Sigmoid colon (tissue), 7 donors: ENCODE results near the gene ACO2. TPM values are rescaled to one million over a fixed set of nuclear protein-coding genes. Genes with fewer than 3 reads are reported as not detected.
A peak's percentile ranks its signal among the peaks of the same experiment; 100 is the strongest.

Experiments used
- DNase-seq: peaks from one replicate; pipeline ENCODE4 v3.0.0-alpha.2; 2019
- H3K27ac ChIP-seq, 4 donors: fragments of 200-600 bp; sonication (generic); one replicate each; pipeline ENCODE4 v1.5.1; 2016 to 2019; ENCODE audit warnings: mild to moderate bottlenecking in 1 of 4
- H3K27me3 ChIP-seq, 3 donors: fragments of 200-600 bp; sonication (generic); one replicate each; pipeline ENCODE4 v1.5.1; 2019; ENCODE audit warnings: mild to moderate bottlenecking in 1 of 3
- H3K36me3 ChIP-seq, 4 donors: fragments of 200-600 bp; sonication (generic); one replicate each; pipeline ENCODE4 v1.5.1; 2016 to 2019
- H3K4me1 ChIP-seq, 4 donors: fragments of 200-600 bp; sonication (generic); one replicate each; pipeline ENCODE4 v1.5.1; 2017 to 2019
- H3K4me3 ChIP-seq, 4 donors: fragments of 200-600 bp; sonication (generic); one replicate each; pipeline ENCODE4 v1.5.1; 2017 to 2019; ENCODE audit warnings: mild to moderate bottlenecking in 2 of 4, moderate library complexity in 1 of 4
- H3K9me3 ChIP-seq, 4 donors: fragments of 200-600 bp in 3 of 4; sonication (generic) in 3 of 4; one replicate each; pipeline versions ENCODE4 v1.5.1 to v1.6.1; 2013 to 2019
- CTCF ChIP-seq, 4 experiments: fragments of 450-650 bp in 3 of 4; fragments of 200-600 bp in 1 of 4; IDR thresholded peaks; one replicate each; pipeline ENCODE4 v1.5.1; 2016 to 2019; ENCODE audit warnings: antibody characterized with exemption in 4 of 4, mild to moderate bottlenecking in 3 of 4, moderate library complexity in 2 of 4
- EP300 ChIP-seq, 4 donors: sonication (generic); formaldehyde crosslinking; IDR thresholded peaks; one replicate each; pipeline ENCODE4 v1.6.1; 2017; ENCODE audit warnings: antibody characterized with exemption in 4 of 4
- POLR2A ChIP-seq, 2 donors: fragments of 450-650 bp; IDR thresholded peaks; one replicate each; pipeline ENCODE4 v1.6.1; 2016; ENCODE audit warnings: antibody characterized with exemption in 2 of 2, mild to moderate bottlenecking in 2 of 2, moderate library complexity in 2 of 2
- POLR2AphosphoS5 ChIP-seq, 4 donors: sonication (generic); formaldehyde crosslinking; IDR thresholded peaks; one replicate each; pipeline ENCODE4 v1.6.1; 2017; ENCODE audit warnings: antibody characterized with exemption in 4 of 4
- WGBS, 2 donors: extraction: QIAGEN DNeasy Blood & Tissue Kit; methylation state at CpG; one replicate each; pipeline ENCODE4 v1.1.7; 2013; 5-methylcytosine and 5-hydroxymethylcytosine counted together
- intact Hi-C: fragments of 100-400 bp; cut with DNase I; formaldehyde crosslinking; loops from one replicate; pipeline ENCODE4 v1.15.1; 2023
- polyA plus RNA-seq, 3 donors: library from polyadenylated mRNA; stranded (reverse); fragments of 200-250 nt; gene quantifications; one replicate each; pipeline ENCODE4 v1.2.3, GENCODE V29; 2013
- total RNA-seq, 4 donors: library from RNA; depleted of rRNA; stranded (reverse); fragments of >200 nt; gene quantifications; one replicate each; pipeline ENCODE4 v1.1.0, GENCODE V29; 2016
- donor health status: healthy with polysubstance abuse.
- donor health status: Bipolar disorder and iron deficiency.
- donor health status: healthy.

The ACO2 gene
- total and polyA plus RNA-seq, 7 donors: 67.3 to 157 (median 90.3) TPM

- intact Hi-C loops: loop anchor here (10.0 kb wide), 1 partner anchor 243 kb away; the partner anchor contains the start of gene RANGAP1
- Histone ChIP-seq H3K4me3 (no peak overlapping the region), H3K36me3 (peaks cover 28 to 75% (median 53%) of the 10 kb centered on the region in 4 donors), H3K9me3 (no peaks in the 10 kb centered on the region), H3K27ac (peak overlapping the region in 3 of 4 donors; percentile 85 to 91 (median 91)), H3K27me3 (no peaks in the 10 kb centered on the region), H3K4me1 (peaks cover 0 to 46% (median 43%) of the 10 kb centered on the region in 4 donors)
- TF ChIP-seq POLR2AphosphoS5 (IDR thresholded peaks at IDR 0.05) (no peak), POLR2A (IDR thresholded peaks at IDR 0.05) (no peak), CTCF (IDR thresholded peaks at IDR 0.05) (no peak), EP300 (IDR thresholded peaks at IDR 0.05) (no peak)
- no peak for DNase-seq
- WGBS, 2 donors: 75 to 82% methylated on average over 16 of the region's 16 CpGs
Observed at GRCh38 chr22:41528132-41528766, 59.3 kb downstream of the ACO2 start.

DNA sequence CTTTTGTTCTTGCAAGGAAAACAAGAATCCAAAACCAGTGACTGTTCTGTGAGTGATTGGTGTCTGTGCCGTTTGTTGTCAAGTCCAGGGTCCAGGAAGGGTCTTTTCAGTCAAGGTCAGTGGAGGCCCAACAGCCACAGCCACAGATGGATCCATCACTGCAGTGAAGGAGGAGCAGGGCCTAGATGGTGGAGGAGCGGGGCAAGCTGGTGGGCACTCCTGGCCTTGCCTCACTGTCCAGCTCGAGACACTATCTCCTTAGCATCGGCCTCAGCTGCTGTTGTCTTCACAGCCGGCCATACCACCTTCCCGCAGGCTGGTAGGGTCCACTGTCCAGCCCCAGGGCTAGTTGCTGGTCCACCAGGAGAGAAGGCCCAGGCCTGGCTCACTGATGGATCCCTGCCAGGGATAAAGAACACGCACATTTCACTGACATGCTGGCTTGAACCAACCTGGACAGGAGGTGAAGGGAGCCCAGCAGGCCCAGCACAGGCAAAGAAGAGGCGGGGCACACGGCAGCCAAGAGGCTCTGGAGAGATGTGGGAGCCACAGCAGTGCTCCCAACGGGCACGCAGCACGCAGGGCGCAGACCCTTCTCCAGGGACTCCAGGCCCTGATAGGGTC is 60.1 kb downstream of the ACO2 start:
- Histone ChIP-seq H3K36me3 (peaks cover 28 to 75% (median 53%) of the 10 kb centered on the region in 4 donors), H3K4me1 (peaks cover 0 to 44% (median 40%) of the 10 kb centered on the region in 4 donors), H3K27ac (peak overlapping the region in 1 of 4 donors; percentile 9), H3K9me3 (no peaks in the 10 kb centered on the region), H3K4me3 (no peak overlapping the region), H3K27me3 (no peaks in the 10 kb centered on the region)
- intact Hi-C loops: loop anchor here (10.0 kb wide), 1 partner anchor 244 kb away; the partner anchor contains the start of gene RANGAP1
- no peak for DNase-seq
- WGBS, 2 donors: 77 to 87% methylated on average over 13 of the region's 13 CpGs
- TF ChIP-seq POLR2AphosphoS5 (IDR thresholded peaks at IDR 0.05) (no peak), CTCF (IDR thresholded peaks at IDR 0.05) (no peak), POLR2A (IDR thresholded peaks at IDR 0.05) (no peak), EP300 (IDR thresholded peaks at IDR 0.05) (no peak)

- WGBS, 2 donors: 85 to 90% methylated on average over 18 of the region's 18 CpGs
- H3K27ac ChIP-seq: peak overlapping the region; percentile 20 to 41 (median 24)
Observed at GRCh38 chr22:41530890-41531714, 62.2 kb downstream of the ACO2 start.

More at GRCh38 chr22:41530890-41531714, 62.2 kb downstream of the ACO2 start:
- Histone ChIP-seq H3K9me3 (no peaks in the 10 kb centered on the region), H3K27me3 (no peaks in the 10 kb centered on the region), H3K4me1 (peaks cover 0 to 26% (median 20%) of the 10 kb centered on the region in 4 donors), H3K4me3 (no peak overlapping the region), H3K36me3 (peaks cover 26 to 70% (median 42%) of the 10 kb centered on the region in 4 donors)
- TF ChIP-seq EP300 (IDR thresholded peaks at IDR 0.05) (no peak), POLR2A (IDR thresholded peaks at IDR 0.05) (no peak), POLR2AphosphoS5 (IDR thresholded peaks at IDR 0.05) (no peak), CTCF (IDR thresholded peaks at IDR 0.05) (no peak)
- intact Hi-C loops: no loop called here
- DNase-seq: no peak
